GM13977 (cell line): ENCODE results near the gene KRTAP25-1.

ENCODE experiments used
- DNase-seq: peaks from one replicate; pipeline ENCODE4 v3.0.0; 2012; ENCODE audit warnings: low spot score
- CTCF ChIP-seq: IDR thresholded peaks from 2 replicates; pipeline ENCODE4 v1.5.1; 2012; ENCODE audit warnings: mild to moderate bottlenecking, control low read depth; ENCODE audit not compliant: insufficient read depth; ENCODE audit errors: extremely low read depth, missing control alignments
- in situ Hi-C: fragments of 300-500 bp; cut with MboI; formaldehyde crosslinking; loops from one replicate; pipeline ENCODE4 v1.12.0; 2022; ENCODE audit warnings: low sequenced_read_pairs, low pct_unique_long_range_greater_than_20kb, mixed read lengths, inconsistent platforms; ENCODE audit not compliant: unreplicated experiment

The KRTAP25-1 gene

GRCh38 chr21:30282850-30283249, 6.5 kb downstream of the KRTAP25-1 start, which contains the start of gene KRTAP24-1:
TSS of gene KRTAP24-1 (minus strand) at chr21:30282950. CDS start at chr21:30282932, 18 bp downstream.
- TF ChIP-seq CTCF: no peak
- in situ Hi-C loops: no loop called here
- no peak for DNase-seq

DNA sequence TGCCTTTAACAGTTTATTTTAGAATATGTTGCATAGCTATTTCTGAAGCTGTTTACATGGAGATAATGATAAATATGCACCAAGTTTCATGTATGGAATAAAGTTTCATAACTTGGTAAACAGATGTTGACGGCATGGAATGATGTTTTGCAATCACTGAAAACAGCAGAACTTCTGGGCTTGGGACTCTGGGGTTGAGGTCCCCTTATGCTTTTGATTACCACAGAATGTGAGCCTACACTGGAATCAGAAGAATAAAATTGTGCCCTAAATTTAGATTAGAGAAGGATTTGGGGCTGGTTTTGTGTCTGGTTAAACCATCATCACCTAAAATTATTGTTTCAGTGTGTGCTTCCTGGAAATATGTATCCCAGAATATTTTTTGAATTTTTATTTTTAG, 17.7 kb downstream of the KRTAP25-1 start:
- in situ Hi-C loops: no loop called here
- no peak for DNase-seq
- TF ChIP-seq CTCF: no peak

DNA sequence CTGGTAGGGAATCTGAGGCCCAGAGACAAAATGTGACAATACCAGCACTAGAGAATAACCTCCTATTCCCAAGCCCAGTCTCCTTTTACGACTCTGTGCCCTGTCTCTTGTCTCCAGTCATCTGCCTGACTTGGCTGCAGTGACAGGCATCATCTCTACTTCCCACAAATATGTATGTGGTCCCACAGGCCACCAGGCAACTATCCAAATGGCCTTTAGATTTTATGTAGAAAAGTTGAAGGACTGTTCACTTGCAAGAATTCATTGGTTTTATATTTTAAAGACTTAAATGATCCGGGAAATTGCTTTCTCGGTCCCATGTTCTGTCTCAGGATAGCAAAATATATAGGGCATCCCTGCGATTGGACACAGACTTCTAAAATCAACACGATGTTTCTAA, 18.2 kb downstream of the KRTAP25-1 start:
- in situ Hi-C loops: no loop called here
- no peak for DNase-seq
- TF ChIP-seq CTCF: no peak

GRCh38 chr21:30269803-30270530, 19.3 kb downstream of the KRTAP25-1 start:
- in situ Hi-C loops: no loop called here
- DNase-seq: no peak
- TF ChIP-seq CTCF: no peak

- no peak for TF ChIP-seq CTCF
- in situ Hi-C loops: no loop called here
- no peak for DNase-seq
These were observed 20.6 kb downstream of the KRTAP25-1 start for GRCh38 chr21:30268608-30269197.

DNA sequence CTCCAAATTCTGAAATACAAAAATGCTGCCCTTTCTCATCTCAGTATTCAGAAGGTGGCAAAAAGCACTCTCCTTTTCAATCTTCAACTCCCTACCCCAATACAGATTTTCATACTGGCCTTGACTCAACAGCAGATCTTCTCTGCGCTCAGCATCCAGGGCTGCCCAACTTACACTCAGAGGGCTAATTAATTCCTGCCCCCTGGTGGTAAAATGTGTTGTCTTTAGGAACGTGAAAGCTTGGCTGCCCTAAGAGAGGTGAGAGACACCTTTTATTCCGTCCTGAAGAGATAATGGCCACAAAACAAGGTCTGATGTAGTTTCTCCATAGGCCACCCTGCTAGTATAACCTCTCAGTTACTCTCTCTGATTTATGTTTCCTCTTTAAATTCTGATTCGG, 31.5 kb downstream of the KRTAP25-1 start:
- in situ Hi-C loops: no loop called here
- TF ChIP-seq CTCF: no peak
- no peak for DNase-seq
